Measurements from ENCODE around the gene ELFN1.
A peak's percentile ranks its signal among the peaks of the same experiment; 100 is the strongest.

The ELFN1 gene

DNA sequence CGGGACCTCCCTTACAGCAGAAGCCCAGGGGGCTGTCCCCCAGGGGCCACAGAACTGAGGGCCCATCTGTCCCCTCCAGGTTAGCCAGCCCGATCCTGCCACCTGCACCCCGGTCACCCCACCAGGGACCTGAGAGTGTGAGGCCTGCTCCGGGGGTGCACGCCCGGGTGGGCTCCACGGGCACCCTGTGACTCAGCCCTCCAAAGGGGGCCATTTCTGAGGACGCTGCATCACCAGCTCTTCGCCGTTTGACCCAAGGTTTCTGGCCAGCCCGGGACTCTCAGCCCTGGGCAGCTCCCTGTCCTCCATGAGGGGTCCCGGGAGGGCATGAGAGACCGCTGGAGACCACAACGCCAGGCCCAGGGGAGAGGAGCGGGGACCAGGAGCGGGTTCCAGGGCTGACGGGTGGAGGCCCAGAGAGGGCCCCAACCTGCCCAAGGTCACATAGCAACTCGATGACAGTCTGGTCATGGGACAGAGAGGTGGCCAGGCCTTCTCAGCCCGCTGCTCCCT is 79.3 kb downstream of the ELFN1 start:
- Histone ChIP-seq H3K9me3 (ENCODE audit: control extremely low read depth in 1 of 5, control insufficient read depth in 4 of 5, insufficient read depth in 2 of 5, low read depth in 1 of 5, low read length in 4 of 5) (peaks cover 0 to 2% (median 0%) of the 10 kb centered on the region in 5 experiments), H3K4me3 (ENCODE audit: control insufficient read depth in 1 of 7, extremely low read depth in 1 of 7, insufficient read depth in 4 of 7, low read depth in 2 of 7, low read length in 6 of 7) (no peak overlapping the region), H3K4me1 (ENCODE audit: control extremely low read depth in 1 of 4, control insufficient read depth in 4 of 4, insufficient read depth in 4 of 4, low read length in 3 of 4) (peaks cover 0 to 10% (median 5%) of the 10 kb centered on the region in 4 experiments), H3K27ac (ENCODE audit: insufficient read depth in 1 of 2, low read depth in 1 of 2, low read length in 2 of 2, poor library complexity in 1 of 2, severe bottlenecking in 2 of 2) (no peak overlapping the region), H3K36me3 (ENCODE audit: control insufficient read depth in 4 of 4, insufficient read depth in 4 of 4, low read length in 3 of 4) (no peaks in the 10 kb centered on the region), H3K27me3 (replicated peaks in 2 of 5; ENCODE audit: control insufficient read depth in 4 of 5, insufficient read depth in 5 of 5, low read length in 4 of 5) (peaks cover 0 to 8% (median 0%) of the 10 kb centered on the region in 5 experiments)
- CTCF ChIA-PET, result no interaction called here
- DNase-seq, result no peak
- WGBS (ENCODE audit: insufficient coverage), result 92% methylated on average over 18 of the region's 19 CpGs
- POLR2A ChIA-PET, result no interaction called here

DNA sequence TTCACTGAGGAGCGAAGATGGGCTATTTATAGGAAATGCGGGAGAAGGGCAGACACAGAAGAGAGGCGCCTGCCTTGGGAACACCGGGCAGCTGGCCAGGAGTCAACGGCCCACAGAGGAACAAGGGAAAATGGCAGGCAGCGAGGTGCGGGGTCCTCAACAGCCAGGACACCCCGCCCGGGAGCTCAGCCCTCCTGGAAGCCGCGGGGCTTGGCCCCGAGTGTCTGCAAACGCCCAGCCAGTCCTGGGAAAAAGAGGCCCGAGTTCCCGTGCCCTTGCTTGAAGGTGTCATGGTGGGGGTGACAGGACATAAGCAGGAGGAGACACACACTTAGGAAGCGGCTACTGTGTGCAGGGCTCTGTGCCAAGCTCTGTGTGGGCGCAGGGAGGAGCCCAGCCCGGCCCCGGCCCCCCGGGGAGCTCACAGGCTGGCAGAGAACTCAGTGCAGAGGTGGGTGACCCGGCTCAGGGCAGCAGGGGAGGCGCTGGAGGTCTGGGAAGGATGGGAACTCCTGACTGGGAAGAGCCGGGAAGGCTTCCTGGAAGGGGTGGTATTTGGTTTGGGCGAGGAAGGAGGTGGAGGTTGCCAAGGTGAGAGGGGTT is 79.9 kb downstream of the ELFN1 start:
- CTCF ChIA-PET, result interaction anchor here (0.6 kb wide), 1 partner anchor 114 kb away, joined by 3 read pairs; no protein-coding TSS in a partner anchor
- Histone ChIP-seq H3K9me3 (ENCODE audit: control extremely low read depth in 1 of 5, control insufficient read depth in 4 of 5, insufficient read depth in 2 of 5, low read depth in 1 of 5, low read length in 4 of 5) (peaks cover 0 to 2% (median 0%) of the 10 kb centered on the region in 5 experiments), H3K4me1 (ENCODE audit: control extremely low read depth in 1 of 4, control insufficient read depth in 4 of 4, insufficient read depth in 4 of 4, low read length in 3 of 4) (peaks cover 0 to 10% (median 5%) of the 10 kb centered on the region in 4 experiments), H3K36me3 (ENCODE audit: control insufficient read depth in 4 of 4, insufficient read depth in 4 of 4, low read length in 3 of 4) (no peaks in the 10 kb centered on the region), H3K4me3 (ENCODE audit: control insufficient read depth in 1 of 7, extremely low read depth in 1 of 7, insufficient read depth in 4 of 7, low read depth in 2 of 7, low read length in 6 of 7) (no peak overlapping the region), H3K27ac (ENCODE audit: insufficient read depth in 1 of 2, low read depth in 1 of 2, low read length in 2 of 2, poor library complexity in 1 of 2, severe bottlenecking in 2 of 2) (no peak overlapping the region), H3K27me3 (replicated peaks in 2 of 5; ENCODE audit: control insufficient read depth in 4 of 5, insufficient read depth in 5 of 5, low read length in 4 of 5) (peaks cover 0 to 8% (median 0%) of the 10 kb centered on the region in 5 experiments)
- no peak for DNase-seq
- POLR2A ChIA-PET, result no interaction called here
- 93% methylated on average over 17 of the region's 24 CpGs for WGBS (ENCODE audit: insufficient coverage)

- POLR2A ChIA-PET, result no interaction called here
- no peaks in the 10 kb centered on the region for H3K36me3 ChIP-seq (ENCODE audit: control insufficient read depth in 4 of 4, insufficient read depth in 4 of 4, low read length in 3 of 4)
- no peak overlapping the region for H3K4me3 ChIP-seq (ENCODE audit: control insufficient read depth in 1 of 7, extremely low read depth in 1 of 7, insufficient read depth in 4 of 7, low read depth in 2 of 7, low read length in 6 of 7)
- H3K27me3 ChIP-seq (replicated peaks in 2 of 5; ENCODE audit: control insufficient read depth in 4 of 5, insufficient read depth in 5 of 5, low read length in 4 of 5), result peaks cover 0 to 5% (median 0%) of the 10 kb centered on the region in 5 experiments
- H3K9me3 ChIP-seq (ENCODE audit: control extremely low read depth in 1 of 5, control insufficient read depth in 4 of 5, insufficient read depth in 2 of 5, low read depth in 1 of 5, low read length in 4 of 5), result peaks cover 0 to 2% (median 0%) of the 10 kb centered on the region in 5 experiments
- CTCF ChIA-PET, result interaction anchor here (0.6 kb wide), 1 partner anchor 114 kb away, joined by 3 read pairs; no protein-coding TSS in a partner anchor
- 91% methylated on average over 23 of the region's 23 CpGs for WGBS (ENCODE audit: insufficient coverage)
- H3K4me1 ChIP-seq (ENCODE audit: control extremely low read depth in 1 of 4, control insufficient read depth in 4 of 4, insufficient read depth in 4 of 4, low read length in 3 of 4), result peaks cover 0 to 10% (median 5%) of the 10 kb centered on the region in 4 experiments
- H3K27ac ChIP-seq (ENCODE audit: insufficient read depth in 1 of 2, low read depth in 1 of 2, low read length in 2 of 2, poor library complexity in 1 of 2, severe bottlenecking in 2 of 2), result no peak overlapping the region
- no peak for DNase-seq
Measured at GRCh38 chr7:1750541-1751021, 80.5 kb downstream of the ELFN1 start.

DNA sequence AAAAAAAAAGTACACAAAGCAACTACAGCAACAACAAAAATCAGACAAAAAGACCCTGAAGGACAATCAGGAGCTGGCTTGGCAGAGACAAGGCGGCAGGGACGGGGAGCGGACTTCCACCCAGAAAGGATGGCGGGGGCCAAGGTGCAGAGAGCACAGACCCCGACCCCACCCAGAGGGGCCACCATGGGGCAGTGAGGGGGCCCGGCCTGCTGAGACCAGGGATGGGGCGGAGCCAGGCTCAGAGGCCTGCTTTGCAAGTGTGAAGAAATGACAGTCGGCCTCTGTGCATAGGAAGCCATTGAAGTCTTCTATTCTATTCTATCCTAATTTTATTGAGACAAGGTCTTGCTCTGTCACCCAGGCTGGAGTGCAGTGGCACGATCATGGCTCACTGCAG is 82.0 kb downstream of the ELFN1 start:
- no peak for DNase-seq
- no peak overlapping the region for H3K4me3 ChIP-seq (ENCODE audit: control insufficient read depth in 1 of 7, extremely low read depth in 1 of 7, insufficient read depth in 4 of 7, low read depth in 2 of 7, low read length in 6 of 7)
- peaks cover 0 to 7% (median 4%) of the 10 kb centered on the region in 5 experiments for H3K27me3 ChIP-seq (replicated peaks in 2 of 5; ENCODE audit: control insufficient read depth in 4 of 5, insufficient read depth in 5 of 5, low read length in 4 of 5)
- peaks cover 0 to 2% (median 0%) of the 10 kb centered on the region in 5 experiments for H3K9me3 ChIP-seq (ENCODE audit: control extremely low read depth in 1 of 5, control insufficient read depth in 4 of 5, insufficient read depth in 2 of 5, low read depth in 1 of 5, low read length in 4 of 5)
- no peaks in the 10 kb centered on the region for H3K36me3 ChIP-seq (ENCODE audit: control insufficient read depth in 4 of 4, insufficient read depth in 4 of 4, low read length in 3 of 4)
- 100% methylated on average over 6 of the region's 9 CpGs for WGBS (ENCODE audit: insufficient coverage)
- peaks cover 0 to 10% (median 5%) of the 10 kb centered on the region in 4 experiments for H3K4me1 ChIP-seq (ENCODE audit: control extremely low read depth in 1 of 4, control insufficient read depth in 4 of 4, insufficient read depth in 4 of 4, low read length in 3 of 4)
- ChIA-PET POLR2A (no interaction called here), CTCF (interaction anchor here (0.6 kb wide), 1 partner anchor 330 kb away, joined by 3 read pairs; no protein-coding TSS in a partner anchor)
- no peak overlapping the region for H3K27ac ChIP-seq (ENCODE audit: insufficient read depth in 1 of 2, low read depth in 1 of 2, low read length in 2 of 2, poor library complexity in 1 of 2, severe bottlenecking in 2 of 2)

- 66% methylated on average over 14 of the region's 21 CpGs for WGBS (ENCODE audit: insufficient coverage)
- no peak overlapping the region for H3K27ac ChIP-seq (ENCODE audit: insufficient read depth in 1 of 2, low read depth in 1 of 2, low read length in 2 of 2, poor library complexity in 1 of 2, severe bottlenecking in 2 of 2)
- ChIA-PET CTCF (no interaction called here), POLR2A (no interaction called here)
- DNase-seq, result peak; percentile 18 to 66 (median 51)
- H3K36me3 ChIP-seq (ENCODE audit: control insufficient read depth in 4 of 4, insufficient read depth in 4 of 4, low read length in 3 of 4), result no peaks in the 10 kb centered on the region
- H3K9me3 ChIP-seq (ENCODE audit: control extremely low read depth in 1 of 5, control insufficient read depth in 4 of 5, insufficient read depth in 2 of 5, low read depth in 1 of 5, low read length in 4 of 5), result peaks cover 0 to 2% (median 0%) of the 10 kb centered on the region in 5 experiments
- H3K4me3 ChIP-seq (ENCODE audit: control insufficient read depth in 1 of 7, extremely low read depth in 1 of 7, insufficient read depth in 4 of 7, low read depth in 2 of 7, low read length in 6 of 7), result no peak overlapping the region
- H3K4me1 ChIP-seq (ENCODE audit: control extremely low read depth in 1 of 4, control insufficient read depth in 4 of 4, insufficient read depth in 4 of 4, low read length in 3 of 4), result peaks cover 0 to 10% (median 5%) of the 10 kb centered on the region in 4 experiments
- peaks cover 0 to 9% (median 4%) of the 10 kb centered on the region in 5 experiments for H3K27me3 ChIP-seq (replicated peaks in 2 of 5; ENCODE audit: control insufficient read depth in 4 of 5, insufficient read depth in 5 of 5, low read length in 4 of 5)
Measured at GRCh38 chr7:1752771-1753563, 82.9 kb downstream of the ELFN1 start.

DNA sequence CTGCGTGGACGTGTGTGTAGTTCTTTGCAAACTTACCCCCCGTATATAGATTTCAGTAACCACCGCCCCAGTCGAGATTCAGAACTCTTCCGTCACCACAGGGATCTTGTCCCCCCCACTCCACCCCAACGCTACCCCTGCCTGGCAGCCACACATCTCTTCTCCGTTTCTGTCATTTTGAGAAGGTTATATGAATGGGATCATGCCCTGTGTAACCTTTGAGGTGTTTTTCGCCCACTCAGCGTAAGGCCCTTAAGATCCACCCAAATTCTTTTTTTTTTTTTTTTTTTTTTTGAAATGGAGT is 83.4 kb downstream of the ELFN1 start:
- H3K4me3 ChIP-seq (ENCODE audit: control insufficient read depth in 1 of 7, extremely low read depth in 1 of 7, insufficient read depth in 4 of 7, low read depth in 2 of 7, low read length in 6 of 7), result no peak overlapping the region
- H3K27ac ChIP-seq (ENCODE audit: insufficient read depth in 1 of 2, low read depth in 1 of 2, low read length in 2 of 2, poor library complexity in 1 of 2, severe bottlenecking in 2 of 2), result no peak overlapping the region
- CTCF ChIA-PET, result no interaction called here
- peaks cover 0 to 2% (median 0%) of the 10 kb centered on the region in 5 experiments for H3K9me3 ChIP-seq (ENCODE audit: control extremely low read depth in 1 of 5, control insufficient read depth in 4 of 5, insufficient read depth in 2 of 5, low read depth in 1 of 5, low read length in 4 of 5)
- peaks cover 0 to 7% (median 4%) of the 10 kb centered on the region in 5 experiments for H3K27me3 ChIP-seq (replicated peaks in 2 of 5; ENCODE audit: control insufficient read depth in 4 of 5, insufficient read depth in 5 of 5, low read length in 4 of 5)
- POLR2A ChIA-PET, result no interaction called here
- H3K36me3 ChIP-seq (ENCODE audit: control insufficient read depth in 4 of 4, insufficient read depth in 4 of 4, low read length in 3 of 4), result no peaks in the 10 kb centered on the region
- WGBS (ENCODE audit: insufficient coverage), result 100% methylated on average over 1 of the region's 10 CpGs
- DNase-seq, result no peak
- peaks cover 0 to 8% (median 5%) of the 10 kb centered on the region in 4 experiments for H3K4me1 ChIP-seq (ENCODE audit: control extremely low read depth in 1 of 4, control insufficient read depth in 4 of 4, insufficient read depth in 4 of 4, low read length in 3 of 4)
